ENCODE data around the gene BCORL1.

BCORL1 gene

DNA sequence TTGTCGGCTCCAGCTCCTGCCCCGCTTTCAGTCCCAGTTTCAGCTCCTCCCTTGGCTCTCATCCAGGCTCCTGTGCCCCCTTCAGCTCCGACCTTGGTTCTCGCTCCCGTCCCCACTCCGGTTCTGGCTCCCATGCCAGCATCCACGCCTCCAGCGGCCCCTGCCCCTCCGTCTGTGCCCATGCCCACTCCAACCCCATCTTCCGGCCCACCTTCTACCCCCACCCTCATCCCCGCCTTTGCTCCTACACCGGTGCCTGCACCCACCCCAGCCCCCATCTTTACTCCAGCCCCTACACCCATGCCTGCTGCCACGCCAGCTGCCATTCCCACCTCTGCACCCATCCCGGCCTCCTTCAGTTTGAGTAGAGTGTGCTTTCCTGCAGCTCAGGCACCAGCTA lies 31.2 kb downstream of the BCORL1 start:
- DNase-seq (ENCODE audit: low read depth in 4 of 4, low spot score in 1 of 4), result no peak

- DNase-seq (ENCODE audit: low read depth in 4 of 4, low spot score in 1 of 4), result no peak
Observed at GRCh38 chrX:130014356-130014755, 31.9 kb downstream of the BCORL1 start.

DNA sequence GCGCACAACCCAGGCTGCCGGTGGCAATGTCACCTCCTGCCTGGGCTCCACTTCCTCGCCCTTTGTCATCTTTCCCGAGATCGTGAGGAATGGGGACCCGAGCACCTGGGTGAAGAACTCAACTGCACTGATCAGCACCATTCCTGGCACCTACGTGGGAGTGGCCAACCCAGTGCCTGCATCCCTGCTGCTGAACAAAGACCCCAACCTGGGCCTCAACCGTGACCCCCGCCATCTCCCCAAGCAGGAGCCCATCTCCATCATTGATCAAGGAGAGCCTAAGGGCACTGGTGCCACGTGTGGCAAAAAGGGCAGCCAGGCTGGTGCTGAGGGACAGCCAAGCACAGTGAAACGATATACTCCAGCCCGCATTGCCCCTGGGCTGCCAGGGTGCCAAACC lies 32.3 kb downstream of the BCORL1 start:
- DNase-seq (ENCODE audit: low read depth in 4 of 4, low spot score in 1 of 4), result no peak

DNA sequence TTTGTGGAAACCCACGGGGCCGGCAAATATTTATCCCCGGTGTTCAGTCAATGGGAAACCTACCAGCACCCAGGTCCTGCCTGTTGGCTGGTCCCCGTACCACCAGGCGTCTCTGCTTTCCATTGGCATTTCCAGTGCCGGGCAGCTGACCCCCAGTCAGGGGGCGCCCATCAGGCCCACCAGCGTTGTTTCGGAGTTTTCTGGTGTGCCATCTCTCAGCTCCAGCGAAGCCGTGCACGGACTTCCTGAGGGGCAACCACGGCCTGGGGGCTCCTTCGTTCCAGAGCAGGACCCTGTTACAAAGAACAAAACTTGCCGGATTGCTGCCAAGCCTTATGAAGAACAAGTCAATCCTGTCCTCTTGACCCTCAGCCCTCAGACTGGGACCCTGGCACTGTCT lies 32.7 kb downstream of the BCORL1 start:
- no peak for DNase-seq (ENCODE audit: low read depth in 4 of 4, low spot score in 1 of 4)

- DNase-seq (ENCODE audit: low read depth in 4 of 4, low spot score in 1 of 4), result no peak
Observed at GRCh38 chrX:130018143-130018542, 35.7 kb downstream of the BCORL1 start.

DNA sequence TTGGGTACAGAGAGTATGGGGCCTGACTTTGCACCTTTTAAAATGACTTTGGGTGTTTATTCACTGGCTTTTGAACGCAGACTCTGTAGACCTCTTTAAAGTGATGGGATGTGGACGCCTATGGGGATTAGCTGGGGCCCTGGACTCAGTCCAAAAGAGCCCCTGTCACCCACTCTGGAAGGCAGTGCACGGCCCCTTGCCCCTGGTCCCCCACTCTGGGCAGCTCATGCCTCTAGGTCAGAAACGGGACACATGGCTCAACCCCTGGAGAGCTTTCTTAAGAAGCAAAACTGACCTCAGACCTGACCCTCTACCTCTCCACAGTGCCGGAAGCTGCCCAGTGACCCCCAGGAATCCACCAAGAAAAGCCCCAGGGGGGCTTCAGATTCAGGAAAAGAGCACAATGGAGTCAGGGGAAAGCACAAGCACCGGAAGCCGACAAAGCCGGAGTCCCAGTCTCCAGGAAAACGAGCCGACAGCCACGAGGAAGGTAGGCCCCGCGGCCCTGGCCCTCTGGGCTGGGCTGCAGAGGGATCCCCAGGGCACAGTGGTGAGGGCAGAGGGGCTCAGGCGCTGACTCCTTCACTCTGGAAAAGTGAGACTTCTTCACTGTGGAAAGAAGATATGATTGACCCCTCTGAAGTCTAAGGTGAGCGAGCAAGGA lies 38.4 kb downstream of the BCORL1 start:
- no peak for DNase-seq (ENCODE audit: low read depth in 4 of 4, low spot score in 1 of 4)

DNA sequence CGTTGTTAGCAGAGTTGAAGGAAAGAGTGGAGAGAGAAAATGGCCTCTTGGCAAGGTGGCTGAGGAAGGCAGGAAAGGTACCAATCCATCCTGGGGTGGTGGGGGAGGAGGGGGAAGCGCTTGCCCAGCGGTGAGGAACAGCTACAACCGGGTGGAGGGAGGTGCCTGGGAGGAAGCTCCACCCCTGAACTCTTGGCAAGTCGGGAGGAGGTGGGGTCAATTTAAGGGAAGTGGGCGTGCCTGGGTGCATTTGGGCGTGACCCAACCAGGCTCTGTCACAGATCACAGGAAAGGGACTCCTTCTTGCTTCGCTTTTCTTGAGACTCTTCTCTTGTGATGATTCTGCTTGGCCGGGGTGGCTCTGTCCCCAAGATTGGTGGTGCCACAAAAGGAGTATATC lies 41.7 kb downstream of the BCORL1 start:
- DNase-seq (ENCODE audit: low read depth in 4 of 4, low spot score in 1 of 4), result peak; percentile 12 to 61 (median 39)

DNA sequence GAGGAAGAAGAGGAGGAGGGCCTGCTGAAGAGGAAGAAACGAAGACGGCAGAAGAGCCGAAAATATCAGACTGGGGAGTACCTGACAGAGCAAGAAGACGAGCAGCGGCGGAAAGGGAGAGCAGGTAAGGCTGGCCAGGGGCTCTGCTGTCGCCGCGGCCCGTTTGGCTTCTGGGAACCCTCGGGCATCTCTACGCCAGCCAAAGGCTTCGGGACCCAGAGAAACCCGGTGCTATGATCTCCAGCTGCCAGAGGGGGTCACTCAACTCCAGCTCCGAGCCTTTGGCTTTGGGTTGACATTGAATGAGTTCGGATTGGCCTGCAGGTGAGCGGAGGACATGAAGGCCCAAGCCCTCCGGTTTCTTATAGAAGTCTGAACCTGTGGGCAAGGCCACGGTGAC lies 42.8 kb downstream of the BCORL1 start:
- DNase-seq (ENCODE audit: low read depth in 4 of 4, low spot score in 1 of 4), result no peak

DNA sequence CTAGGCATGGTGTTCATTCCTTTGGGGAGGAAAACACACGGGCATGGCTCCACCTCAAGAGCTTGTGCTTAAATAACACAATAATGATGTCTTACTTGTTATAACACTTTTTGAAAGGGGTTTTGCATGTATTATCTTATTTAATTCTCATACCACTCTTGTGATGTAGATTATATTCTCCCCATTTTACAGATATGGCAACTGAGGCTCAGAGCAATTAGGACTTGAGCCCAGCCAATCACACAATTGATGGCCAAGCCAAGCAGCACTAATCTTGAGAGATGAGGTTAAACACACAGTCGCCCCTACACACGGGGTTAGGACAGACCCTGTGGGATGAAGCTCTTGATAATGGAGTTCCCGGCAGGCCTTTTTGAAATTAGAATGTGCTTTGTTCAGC lies 45.1 kb downstream of the BCORL1 start:
- no peak for DNase-seq (ENCODE audit: low read depth in 4 of 4, low spot score in 1 of 4)

GRCh38 chrX:130028196-130028595 lies 45.8 kb downstream of the BCORL1 start:
- peak in 3 of 4 experiments; percentile 6 to 20 (median 13) for DNase-seq (ENCODE audit: low read depth in 4 of 4, low spot score in 1 of 4)

- DNase-seq (ENCODE audit: low read depth in 4 of 4, low spot score in 1 of 4), result no peak
Observed at GRCh38 chrX:130030826-130031225, 48.4 kb downstream of the BCORL1 start.

DNA sequence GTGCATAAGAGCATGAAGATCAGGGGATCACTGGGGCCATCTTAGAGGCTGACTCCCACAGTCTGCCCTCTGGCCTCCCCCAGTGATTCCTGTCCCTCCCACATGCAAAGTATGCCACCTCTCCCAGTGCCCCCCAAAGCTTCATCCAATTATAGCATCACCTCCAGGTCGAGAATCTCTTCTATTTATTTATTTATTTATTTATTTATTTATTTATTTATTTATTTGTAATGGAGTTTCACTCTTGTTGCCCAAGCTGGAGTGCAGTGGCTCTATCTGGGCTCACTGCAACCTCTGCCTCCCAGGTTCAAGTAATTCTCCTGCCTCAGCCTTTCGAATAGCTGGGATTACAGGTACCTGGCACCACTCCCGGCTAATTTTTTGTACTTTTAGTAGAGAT lies 50.1 kb downstream of the BCORL1 start:
- DNase-seq (ENCODE audit: low read depth in 4 of 4, low spot score in 1 of 4), result no peak

DNA sequence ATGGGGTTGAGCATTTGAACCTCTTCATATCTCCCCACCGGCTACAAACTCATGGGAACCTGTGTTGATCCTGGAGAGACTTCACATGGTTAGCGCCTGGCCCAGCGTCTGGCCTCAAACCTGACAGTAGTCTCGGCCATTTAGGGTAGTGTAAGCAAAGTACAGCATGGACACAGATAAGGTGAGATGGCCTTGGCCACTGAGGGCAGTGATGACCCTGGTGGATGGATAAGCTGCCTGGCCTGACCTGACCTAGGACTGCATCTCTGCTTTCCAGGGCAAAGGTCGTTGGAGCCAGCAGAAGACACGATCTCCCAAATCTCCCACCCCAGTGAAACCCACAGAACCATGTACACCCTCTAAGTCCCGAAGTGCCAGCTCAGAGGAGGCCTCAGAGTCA lies 51.7 kb downstream of the BCORL1 start:
- no peak for DNase-seq (ENCODE audit: low read depth in 4 of 4, low spot score in 1 of 4)

- no peak for DNase-seq (ENCODE audit: low read depth in 4 of 4, low spot score in 1 of 4)
Observed at GRCh38 chrX:130039847-130040246, 57.4 kb downstream of the BCORL1 start.

DNA sequence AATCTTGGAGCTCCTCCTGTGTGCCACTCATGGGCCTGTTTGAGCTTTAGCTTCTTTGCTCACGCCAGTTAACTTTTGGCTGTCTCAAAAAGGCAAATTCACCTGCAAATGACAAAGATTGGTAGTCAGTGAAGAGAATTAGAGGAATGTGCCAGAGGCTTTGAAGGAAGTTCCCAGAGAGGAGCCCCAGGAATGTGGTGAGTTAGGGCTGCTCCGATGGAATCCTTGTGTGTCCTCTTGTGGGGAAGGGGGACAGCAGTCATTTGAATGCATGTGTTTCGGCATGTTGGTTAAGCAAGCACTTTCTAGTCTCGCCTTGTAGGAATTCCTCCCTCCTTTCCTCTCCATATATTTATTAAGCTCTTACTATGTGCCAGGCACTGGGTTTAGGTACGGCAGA lies 65.0 kb downstream of the BCORL1 start:
- DNase-seq (ENCODE audit: low read depth in 4 of 4, low spot score in 1 of 4), result no peak

DNA sequence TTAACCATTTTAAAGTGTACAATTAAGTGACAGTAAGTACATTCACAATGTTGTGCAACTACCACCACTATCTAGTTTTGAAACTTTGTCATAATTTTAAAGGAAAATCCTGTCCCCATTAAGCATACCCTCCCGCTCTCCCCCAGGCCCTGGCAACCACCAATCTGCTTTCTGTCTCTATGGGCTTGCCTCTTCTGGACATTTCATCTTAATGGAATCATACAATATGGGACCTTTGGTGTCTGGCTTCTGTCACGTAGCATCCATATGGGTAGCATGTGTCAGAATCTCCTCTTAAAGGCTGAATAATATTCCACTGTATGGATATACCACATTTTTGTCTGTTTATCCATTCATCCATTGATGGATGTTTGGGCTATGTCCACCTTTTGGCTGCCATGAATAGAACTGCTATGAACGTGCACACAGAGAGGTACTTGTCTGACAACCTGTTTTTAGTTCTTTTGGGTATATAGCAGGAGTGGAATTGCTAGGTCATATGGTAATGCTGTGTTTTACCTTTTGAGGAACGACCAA lies 66.3 kb downstream of the BCORL1 start:
- no peak for DNase-seq (ENCODE audit: low read depth in 4 of 4, low spot score in 1 of 4)

- no peak for DNase-seq (ENCODE audit: low read depth in 4 of 4, low spot score in 1 of 4)
Observed at GRCh38 chrX:130049821-130050220, 67.4 kb downstream of the BCORL1 start.

DNA sequence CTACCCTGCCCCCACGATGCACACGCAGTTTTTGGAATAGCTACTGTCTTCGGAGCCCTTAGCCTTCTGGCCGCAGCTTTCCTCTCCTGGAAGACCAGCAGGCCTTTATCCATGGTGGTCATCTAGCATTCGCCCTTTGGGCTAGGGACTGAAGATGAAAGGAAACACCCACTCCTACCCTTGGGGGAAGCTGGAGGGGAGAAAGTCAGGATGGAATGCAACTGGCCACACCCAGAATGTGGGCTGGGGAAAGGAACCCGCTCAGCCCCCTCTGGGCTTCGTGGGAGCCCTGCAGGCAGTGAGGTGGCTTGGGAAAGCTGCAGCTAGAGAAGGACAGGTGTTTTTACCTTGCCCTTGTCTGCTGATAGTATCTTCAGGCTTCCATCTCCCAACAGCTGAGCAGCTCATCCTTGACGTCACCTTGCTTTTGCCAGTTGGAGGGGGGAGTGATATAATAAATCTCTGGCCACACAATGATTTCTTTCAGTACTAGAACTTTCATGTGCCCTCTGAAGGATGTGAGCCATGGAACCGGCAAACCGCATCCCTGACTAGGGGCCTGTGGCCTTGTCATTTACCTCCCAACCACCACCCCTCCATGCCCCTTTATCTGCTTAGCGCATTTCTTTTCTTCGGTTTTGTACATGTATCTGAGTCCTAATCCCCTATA lies 68.9 kb downstream of the BCORL1 start:
- no peak for DNase-seq (ENCODE audit: low read depth in 4 of 4, low spot score in 1 of 4)

DNA sequence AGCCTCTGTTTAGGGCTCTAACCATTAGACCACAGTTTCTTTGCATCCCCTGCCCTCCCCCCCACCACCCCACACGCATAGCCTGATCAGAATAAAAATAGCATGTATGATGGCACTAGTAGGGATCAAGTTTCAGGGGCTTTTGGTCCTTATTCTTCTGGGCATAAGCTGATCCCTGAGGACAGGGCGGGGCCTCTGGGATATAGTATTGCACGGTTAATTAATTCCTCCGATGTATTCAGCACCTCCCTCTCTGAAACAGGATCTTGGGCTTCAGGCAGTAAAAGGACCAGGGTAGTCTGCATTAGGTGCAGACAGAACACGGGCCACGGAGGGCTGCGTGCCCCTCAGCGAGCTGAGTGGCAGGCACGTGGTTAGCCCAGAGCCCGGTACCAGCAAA lies 70.8 kb downstream of the BCORL1 start:
- DNase-seq (ENCODE audit: low read depth in 4 of 4, low spot score in 1 of 4), result no peak

DNA sequence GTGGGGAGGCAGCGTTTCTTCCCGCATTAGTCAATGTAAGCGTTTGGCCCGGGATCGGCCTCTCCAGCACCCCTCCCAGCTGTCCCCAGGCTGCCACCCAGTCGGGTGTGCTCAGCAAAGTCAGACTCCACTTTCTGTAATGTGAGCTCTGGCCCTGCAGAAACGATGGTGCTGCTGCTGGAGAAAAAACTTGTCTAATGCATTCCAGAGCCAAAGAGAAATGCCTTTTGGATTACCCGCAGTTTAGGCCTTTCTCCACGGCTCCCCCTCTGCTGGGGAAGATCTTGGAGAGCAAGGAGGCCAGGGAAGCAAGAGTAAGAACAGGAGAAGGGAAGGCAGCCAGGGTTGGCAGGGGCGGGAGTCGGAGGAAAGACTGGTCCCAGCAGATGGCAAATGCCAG lies 72.7 kb downstream of the BCORL1 start:
- no peak for DNase-seq (ENCODE audit: low read depth in 4 of 4, low spot score in 1 of 4)

- DNase-seq (ENCODE audit: low read depth in 4 of 4, low spot score in 1 of 4), result no peak
Observed at GRCh38 chrX:130055899-130056298, 73.5 kb downstream of the BCORL1 start.

- no peak for DNase-seq (ENCODE audit: low read depth in 4 of 4, low spot score in 1 of 4)
Observed at GRCh38 chrX:130057209-130057608, 74.8 kb downstream of the BCORL1 start.

DNA sequence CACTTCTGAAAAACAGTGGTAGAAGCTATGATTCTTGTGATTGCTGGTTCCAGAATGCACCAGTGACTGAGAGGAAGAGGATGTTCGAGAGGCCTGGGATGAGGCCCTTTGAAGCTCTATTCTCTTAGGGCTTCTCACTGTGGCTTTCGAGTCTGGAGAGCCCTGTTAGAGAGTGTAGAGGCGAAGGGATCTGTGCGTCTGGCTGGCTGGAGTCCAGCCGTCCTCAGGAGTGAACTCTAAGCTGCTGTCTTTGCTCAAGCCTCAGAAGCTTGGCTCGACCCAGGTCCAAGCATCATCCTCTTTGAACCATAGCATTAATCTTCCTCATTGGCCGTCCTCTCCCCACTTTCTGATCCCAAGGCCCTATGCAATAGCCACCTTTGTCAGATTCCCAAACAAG lies 76.2 kb downstream of the BCORL1 start:
- DNase-seq (ENCODE audit: low read depth in 4 of 4, low spot score in 1 of 4), result no peak
